Rectal smooth muscle tissue (tissue), 1 donor: ENCODE measurements around the gene PRKAR2B.
"Not testable (repeated sequence)": the region's sequence is repeated elsewhere in the genome, so short reads cannot be mapped to it uniquely, and the experiment has no call there.

Experiments
- H3K27ac ChIP-seq: one replicate; pipeline ENCODE4 v1.7.0; 2013; ENCODE audit warnings: low read depth, low read length, inconsistent platforms
- H3K27me3 ChIP-seq: one replicate; pipeline ENCODE4 v1.7.0; 2013; ENCODE audit warnings: low read length; ENCODE audit not compliant: control insufficient read depth, insufficient read depth
- H3K36me3 ChIP-seq: one replicate; pipeline ENCODE4 v1.7.0; 2013; ENCODE audit warnings: low read length; ENCODE audit not compliant: control insufficient read depth, insufficient read depth
- H3K4me1 ChIP-seq: one replicate; pipeline ENCODE4 v1.7.0; 2013; ENCODE audit warnings: low read length; ENCODE audit not compliant: control insufficient read depth, insufficient read depth
- H3K4me3 ChIP-seq: one replicate; pipeline ENCODE4 v1.7.0; 2013; ENCODE audit warnings: low read length
- H3K9ac ChIP-seq: one replicate; pipeline ENCODE4 v1.7.0; 2013; ENCODE audit warnings: low read length

Gene PRKAR2B

DNA sequence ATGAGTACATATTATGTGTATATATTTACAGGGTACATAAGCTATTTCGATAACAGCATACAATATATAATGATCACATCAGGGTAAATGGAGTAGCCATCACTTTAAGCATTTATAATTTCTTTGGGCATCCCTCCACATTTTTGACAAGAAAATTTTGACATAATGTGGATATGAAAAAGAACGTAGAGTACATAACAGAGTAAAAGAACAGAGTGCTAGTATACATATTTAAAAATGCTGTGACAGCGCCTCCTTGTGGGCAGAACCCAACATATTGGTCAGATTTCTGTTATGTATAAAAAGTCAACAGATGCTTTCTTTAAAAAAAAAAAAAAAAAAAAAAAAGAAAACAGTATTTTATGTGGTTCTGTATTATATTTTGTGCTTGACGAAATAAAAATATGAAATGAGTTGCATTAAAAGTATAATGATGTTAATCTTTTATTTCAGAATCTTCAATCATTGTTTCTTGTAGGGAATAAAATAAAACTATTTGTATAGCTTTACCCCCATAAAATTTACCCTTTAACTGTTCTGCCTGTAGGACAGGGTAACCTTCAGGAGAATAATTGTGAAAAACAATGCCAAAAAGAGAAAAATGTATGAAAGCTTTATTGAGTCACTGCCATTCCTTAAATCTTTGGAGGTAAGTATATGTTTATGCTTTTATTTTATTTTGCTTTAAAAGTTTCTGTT is 106.0 kb downstream of the PRKAR2B start:
- Histone ChIP-seq H3K27ac (no peak overlapping the region), H3K36me3 (no peaks in the 10 kb centered on the region), H3K9ac (no peak overlapping the region), H3K27me3 (no peaks in the 10 kb centered on the region), H3K4me3 (no peak overlapping the region), H3K4me1 (no peaks in the 10 kb centered on the region)

- Histone ChIP-seq H3K4me1 (no peaks in the 10 kb centered on the region), H3K27ac (no peak overlapping the region), H3K4me3 (no peak overlapping the region), H3K27me3 (no peaks in the 10 kb centered on the region), H3K36me3 (no peaks in the 10 kb centered on the region), H3K9ac (no peak overlapping the region)
These were observed 107.0 kb downstream of the PRKAR2B start for GRCh38 chr7:107151538-107151937.

DNA sequence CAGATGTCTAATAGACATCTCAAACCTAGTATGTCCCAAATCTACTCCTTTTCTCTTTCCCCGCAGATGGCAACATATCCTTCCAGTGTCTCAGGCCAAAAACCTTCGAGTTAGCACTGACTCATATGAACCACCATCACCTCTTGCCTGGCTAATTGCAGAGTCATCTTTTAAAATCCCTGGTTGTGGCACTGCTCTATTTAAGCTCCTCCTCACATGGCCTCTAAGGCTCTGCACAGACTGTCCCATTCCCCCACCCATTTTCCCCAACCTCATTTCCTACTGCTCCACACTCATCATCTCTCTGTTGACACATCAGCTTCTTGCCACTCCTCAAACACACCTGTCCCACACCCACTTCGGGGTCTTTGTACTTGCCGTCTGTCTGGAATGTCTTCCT is 107.5 kb downstream of the PRKAR2B start:
- Histone ChIP-seq H3K36me3 (no peaks in the 10 kb centered on the region), H3K4me3 (no peak overlapping the region), H3K9ac (no peak overlapping the region), H3K27me3 (no peaks in the 10 kb centered on the region), H3K4me1 (no peaks in the 10 kb centered on the region), H3K27ac (no peak overlapping the region)

DNA sequence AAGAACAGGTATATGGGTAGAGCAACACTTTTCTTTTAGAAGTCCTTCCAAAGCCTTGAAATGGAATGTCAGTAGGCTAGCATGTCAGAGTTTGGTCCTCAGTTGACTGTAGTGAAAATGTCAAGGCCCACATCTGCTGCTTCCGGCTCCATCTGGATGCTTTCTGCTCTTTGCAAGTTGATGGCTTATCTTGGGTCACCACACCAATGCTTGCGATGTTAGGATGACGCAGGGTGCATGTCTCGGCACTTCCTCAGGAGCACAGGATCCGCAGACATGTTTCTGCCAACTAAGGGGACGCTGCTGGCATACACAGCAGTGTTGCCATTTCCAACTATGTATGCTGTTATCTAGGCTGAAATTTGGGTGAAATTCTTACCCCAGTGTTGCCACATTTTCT is 110.3 kb downstream of the PRKAR2B start:
- H3K4me3 ChIP-seq, result no peak overlapping the region
- H3K27me3 ChIP-seq, result no peaks in the 10 kb centered on the region
- H3K9ac ChIP-seq, result no peak overlapping the region
- no peak overlapping the region for H3K27ac ChIP-seq
- no peaks in the 10 kb centered on the region for H3K4me1 ChIP-seq
- H3K36me3 ChIP-seq, result no peaks in the 10 kb centered on the region

- H3K4me3 ChIP-seq, H3K36me3 ChIP-seq, H3K4me1 ChIP-seq, H3K27ac ChIP-seq, H3K9ac ChIP-seq, H3K27me3 ChIP-seq: not testable (repeated sequence)
These were observed 111.2 kb downstream of the PRKAR2B start for GRCh38 chr7:107155726-107156125.

- Histone ChIP-seq H3K36me3 (no peaks in the 10 kb centered on the region), H3K4me1 (no peaks in the 10 kb centered on the region), H3K27ac (no peak overlapping the region), H3K27me3 (no peaks in the 10 kb centered on the region), H3K4me3 (no peak overlapping the region), H3K9ac (no peak overlapping the region)
These were observed 112.6 kb downstream of the PRKAR2B start for GRCh38 chr7:107157091-107157490.

- H3K4me1 ChIP-seq, result no peaks in the 10 kb centered on the region
- no peak overlapping the region for H3K9ac ChIP-seq
These were observed 113.5 kb downstream of the PRKAR2B start for GRCh38 chr7:107158028-107158427.

DNA sequence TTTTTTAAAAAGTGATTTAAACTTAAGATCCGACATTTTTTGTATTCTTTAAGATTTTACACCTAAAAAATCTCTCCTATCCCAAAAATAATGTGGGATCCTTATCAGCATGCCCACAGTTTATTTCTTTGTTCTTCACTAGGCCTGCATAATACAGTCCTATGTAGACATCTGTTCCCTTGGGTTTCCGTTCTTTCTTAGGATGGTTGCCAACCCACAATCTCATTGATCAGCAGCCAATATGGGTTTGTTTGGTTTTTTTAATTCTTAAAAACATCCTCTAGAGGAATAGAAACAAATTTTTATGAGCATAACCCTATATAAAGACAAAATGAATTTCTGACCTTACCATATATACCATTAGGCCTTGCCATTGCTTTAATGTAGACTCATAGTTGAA is 115.9 kb downstream of the PRKAR2B start:
- Histone ChIP-seq H3K9ac (no peak overlapping the region), H3K4me1 (no peaks in the 10 kb centered on the region), H3K27me3 (no peaks in the 10 kb centered on the region), H3K36me3 (no peaks in the 10 kb centered on the region), H3K4me3 (no peak overlapping the region), H3K27ac (no peak overlapping the region)

More at GRCh38 chr7:107158028-107158427, 113.5 kb downstream of the PRKAR2B start:
- no peaks in the 10 kb centered on the region for H3K36me3 ChIP-seq
- H3K4me3 ChIP-seq, result no peak overlapping the region
- H3K27me3 ChIP-seq, result no peaks in the 10 kb centered on the region
- no peak overlapping the region for H3K27ac ChIP-seq

GRCh38 chr7:107161415-107161814 is 116.9 kb downstream of the PRKAR2B start:
- no peak overlapping the region for H3K27ac ChIP-seq
- no peaks in the 10 kb centered on the region for H3K27me3 ChIP-seq
- no peak overlapping the region for H3K9ac ChIP-seq
- H3K4me3 ChIP-seq, result no peak overlapping the region
- H3K36me3 ChIP-seq, result no peaks in the 10 kb centered on the region
- no peaks in the 10 kb centered on the region for H3K4me1 ChIP-seq

DNA sequence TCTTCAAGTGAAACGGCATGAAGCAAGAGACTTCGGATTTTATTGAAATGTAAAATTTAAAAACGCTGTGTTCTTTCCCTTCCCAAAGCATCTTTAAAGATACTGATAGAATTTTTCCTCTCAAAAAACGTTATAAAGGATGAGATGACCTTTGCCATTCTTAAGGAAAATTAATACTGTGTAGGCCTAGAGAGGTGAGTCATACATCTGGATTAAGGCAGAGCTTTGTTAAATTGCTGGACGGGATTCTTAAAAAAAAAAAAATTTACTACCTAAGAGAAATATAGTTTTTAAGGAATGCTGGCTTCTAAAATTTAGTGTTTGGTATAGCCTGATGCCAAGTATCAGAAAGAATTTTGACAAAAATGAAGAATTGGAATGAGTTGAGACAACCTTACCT is 118.0 kb downstream of the PRKAR2B start:
- no peaks in the 10 kb centered on the region for H3K4me1 ChIP-seq
- H3K36me3 ChIP-seq, result no peaks in the 10 kb centered on the region
- H3K27me3 ChIP-seq, result no peaks in the 10 kb centered on the region
- no peak overlapping the region for H3K9ac ChIP-seq
- H3K4me3 ChIP-seq, result no peak overlapping the region
- no peak overlapping the region for H3K27ac ChIP-seq

GRCh38 chr7:107164092-107164491 is 119.6 kb downstream of the PRKAR2B start:
- Histone ChIP-seq H3K4me1 (no peaks in the 10 kb centered on the region), H3K27ac (no peak overlapping the region), H3K9ac (no peak overlapping the region), H3K36me3 (no peaks in the 10 kb centered on the region), H3K27me3 (no peaks in the 10 kb centered on the region), H3K4me3 (no peak overlapping the region)

- Histone ChIP-seq H3K27me3 (no peaks in the 10 kb centered on the region), H3K4me3 (no peak overlapping the region), H3K9ac (no peak overlapping the region)
These were observed 120.8 kb downstream of the PRKAR2B start for GRCh38 chr7:107165341-107165740.

DNA sequence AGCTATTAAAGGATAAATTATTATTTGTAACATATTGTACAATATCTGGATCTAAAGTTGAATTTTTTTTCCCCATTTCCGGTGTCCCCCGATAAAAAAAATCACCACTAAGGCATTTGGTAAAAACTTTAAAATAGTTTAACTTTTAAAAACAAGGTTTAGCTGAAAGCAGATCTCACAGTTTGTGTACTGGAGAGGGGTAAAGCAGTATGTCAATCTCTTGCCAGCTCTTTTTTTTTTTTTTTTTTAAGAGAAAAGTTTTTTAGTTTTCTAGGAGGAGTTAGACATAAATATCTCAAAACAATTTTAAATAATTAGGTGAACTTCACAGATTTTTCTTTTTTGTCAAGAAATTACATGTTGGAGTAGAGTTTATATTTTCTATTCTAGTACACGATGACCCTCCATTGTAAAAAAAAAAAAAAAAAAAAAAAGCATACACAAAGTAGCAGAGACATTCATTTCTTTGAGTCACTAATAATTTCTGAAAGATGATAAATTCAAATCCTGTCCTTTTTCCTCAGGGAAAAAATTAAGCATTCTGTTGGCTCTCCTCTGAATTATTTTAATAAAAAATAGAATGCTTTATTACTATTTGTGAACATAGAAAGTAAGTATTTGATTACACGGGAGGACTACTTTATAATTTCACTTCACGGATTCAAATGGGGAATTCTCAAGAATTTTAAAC is 122.4 kb downstream of the PRKAR2B start:
- no peaks in the 10 kb centered on the region for H3K36me3 ChIP-seq
- no peak overlapping the region for H3K9ac ChIP-seq
- H3K27me3 ChIP-seq, result no peaks in the 10 kb centered on the region
- H3K27ac ChIP-seq, result peak overlapping the region; percentile 98
- H3K4me1 ChIP-seq, result no peaks in the 10 kb centered on the region
- peak overlapping the region; percentile 83 for H3K4me3 ChIP-seq

More at GRCh38 chr7:107165341-107165740, 120.8 kb downstream of the PRKAR2B start:
- H3K36me3 ChIP-seq, result no peaks in the 10 kb centered on the region
- H3K4me1 ChIP-seq, result no peaks in the 10 kb centered on the region
- no peak overlapping the region for H3K27ac ChIP-seq
